SK-N-SH treated with all-trans-retinoic acid at 6 μM for 48 hours (cell line): ENCODE measurements around the gene RNF17.

Experiments used
- ATAC-seq: fragments of 200-7000 bp; cut with Tn5 transposase; 3 replicates; pipeline ENCODE4 v1.9.1; 2020; ENCODE audit warnings: mild to moderate bottlenecking, moderate library complexity
- ARNTL ChIP-seq: fragments of 450-650 bp; formaldehyde crosslinking; IDR thresholded peaks from 2 replicates; pipeline ENCODE4 v1.5.0; 2020; ENCODE audit warnings: low read depth, mild to moderate bottlenecking, moderate library complexity, borderline replicate concordance
- BACH2 ChIP-seq: fragments of 250-450 bp; sonication (Bioruptor Pico); IDR thresholded peaks from 2 replicates; pipeline ENCODE4 v1.9.0; 2021; ENCODE audit warnings: mild to moderate bottlenecking, borderline replicate concordance
- CSDC2 ChIP-seq: fragments of 250-450 bp; sonication (Bioruptor Pico); IDR thresholded peaks from 2 replicates; pipeline ENCODE4 v1.5.0; 2020; ENCODE audit warnings: mild to moderate bottlenecking, moderate library complexity
- ESRRG ChIP-seq: fragments of 250-450 bp; sonication (Bioruptor Pico); IDR thresholded peaks from 2 replicates; pipeline ENCODE4 v1.6.1; 2021; ENCODE audit warnings: mild to moderate bottlenecking
- GLIS3 ChIP-seq: fragments of 250-450 bp; sonication (Bioruptor Pico); IDR thresholded peaks from 2 replicates; pipeline ENCODE4 v1.5.0; 2020; ENCODE audit warnings: mild to moderate bottlenecking, moderate library complexity
- OSR1 ChIP-seq: fragments of 250-450 bp; sonication (Bioruptor Pico); IDR thresholded peaks from 2 replicates; pipeline ENCODE4 v1.8.0; 2022; ENCODE audit warnings: moderate library complexity, mild to moderate bottlenecking, inconsistent platforms
- PPARA ChIP-seq: fragments of 250-450 bp; sonication (Bioruptor Pico); IDR thresholded peaks from 2 replicates; pipeline ENCODE4 v1.5.0; 2020; ENCODE audit warnings: mild to moderate bottlenecking, borderline replicate concordance
- RARB ChIP-seq: fragments of 250-450 bp; sonication (Bioruptor Pico); IDR thresholded peaks from 2 replicates; pipeline ENCODE4 v1.8.0; 2021; ENCODE audit warnings: mild to moderate bottlenecking, moderate library complexity
- SNAI2 ChIP-seq: fragments of 250-450 bp; sonication (Bioruptor Pico); IDR thresholded peaks from 2 replicates; pipeline ENCODE4 v1.5.0; 2020; ENCODE audit warnings: mild to moderate bottlenecking, moderate library complexity
- TOX ChIP-seq: fragments of 250-450 bp; sonication (Bioruptor Pico); IDR thresholded peaks from 2 replicates; pipeline ENCODE4 v1.8.0; 2021; ENCODE audit warnings: mild to moderate bottlenecking, moderate library complexity, borderline replicate concordance
- ZC3H10 ChIP-seq: fragments of 250-450 bp; sonication (Bioruptor Pico); IDR thresholded peaks from 2 replicates; pipeline ENCODE4 v1.5.1; 2021; ENCODE audit warnings: mild to moderate bottlenecking, moderate library complexity
- ZFP30 ChIP-seq: fragments of 450-650 bp; formaldehyde crosslinking; IDR thresholded peaks from 2 replicates; pipeline ENCODE4 v1.5.0; 2022; ENCODE audit warnings: mild to moderate bottlenecking, moderate library complexity
- ZNF565 ChIP-seq: fragments of 450-650 bp; formaldehyde crosslinking; conservative IDR thresholded peaks from 2 replicates; pipeline ENCODE4 v1.5.0; 2020; ENCODE audit warnings: low read depth, mild to moderate bottlenecking, moderate library complexity
- ZNF70 ChIP-seq: fragments of 450-650 bp; formaldehyde crosslinking; IDR thresholded peaks from 2 replicates; pipeline ENCODE4 v1.5.0; 2020; ENCODE audit warnings: mild to moderate bottlenecking, moderate library complexity
- ZNF8 ChIP-seq: fragments of 450-650 bp; formaldehyde crosslinking; IDR thresholded peaks from 2 replicates; pipeline ENCODE4 v1.5.0; 2020; ENCODE audit warnings: mild to moderate bottlenecking, moderate library complexity
- TF ChIP-seq, protein P1 (sequence below): fragments of 250-450 bp; sonication (Bioruptor Pico); IDR thresholded peaks from 2 replicates; pipeline ENCODE4 v1.5.1; 2020; ENCODE audit warnings: low read depth, mild to moderate bottlenecking, moderate library complexity
- TF ChIP-seq, protein P2 (sequence below): fragments of 250-450 bp; sonication (Bioruptor Pico); IDR thresholded peaks from 2 replicates; pipeline ENCODE4 v1.8.0; 2020; ENCODE audit warnings: mild to moderate bottlenecking, moderate library complexity, borderline replicate concordance
- TF ChIP-seq, protein P3 (sequence below): fragments of 250-450 bp; sonication (Bioruptor Pico); IDR thresholded peaks from 2 replicates; pipeline ENCODE4 v1.8.0; 2021; ENCODE audit warnings: low read depth, mild to moderate bottlenecking, moderate library complexity, borderline replicate concordance
- TF ChIP-seq, protein P4 (sequence below): fragments of 250-450 bp; sonication (Bioruptor Pico); IDR thresholded peaks from 2 replicates; pipeline ENCODE4 v1.5.0; 2020; ENCODE audit warnings: mild to moderate bottlenecking, moderate library complexity

Gene RNF17

DNA sequence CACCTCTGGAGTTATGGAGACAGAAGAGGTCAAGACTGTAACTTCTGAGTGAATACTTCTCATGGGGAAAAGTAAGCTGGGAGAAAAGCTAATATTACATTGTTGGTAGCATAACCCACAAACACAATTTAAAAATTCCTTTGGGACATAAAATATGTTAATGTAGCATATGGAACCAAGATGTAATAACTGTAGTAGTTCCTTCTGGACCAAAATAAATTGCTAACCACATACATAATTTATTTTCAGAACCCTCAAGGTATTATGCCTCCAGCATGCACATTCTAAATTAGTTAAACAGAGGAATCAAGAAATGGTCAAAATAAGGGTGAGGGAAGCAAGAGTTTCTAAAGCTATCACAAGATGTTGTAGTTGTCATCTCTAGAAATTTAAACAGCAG, 4.8 kb upstream of the RNF17 start:
- TF ChIP-seq RARB (CRISPR knock-in tag) (no peak), CSDC2 (CRISPR knock-in tag) (no peak), ZC3H10 (CRISPR knock-in tag) (no peak), GLIS3 (no peak), ZFP30 (no peak)
- TF ChIP-seq, protein P1, sequence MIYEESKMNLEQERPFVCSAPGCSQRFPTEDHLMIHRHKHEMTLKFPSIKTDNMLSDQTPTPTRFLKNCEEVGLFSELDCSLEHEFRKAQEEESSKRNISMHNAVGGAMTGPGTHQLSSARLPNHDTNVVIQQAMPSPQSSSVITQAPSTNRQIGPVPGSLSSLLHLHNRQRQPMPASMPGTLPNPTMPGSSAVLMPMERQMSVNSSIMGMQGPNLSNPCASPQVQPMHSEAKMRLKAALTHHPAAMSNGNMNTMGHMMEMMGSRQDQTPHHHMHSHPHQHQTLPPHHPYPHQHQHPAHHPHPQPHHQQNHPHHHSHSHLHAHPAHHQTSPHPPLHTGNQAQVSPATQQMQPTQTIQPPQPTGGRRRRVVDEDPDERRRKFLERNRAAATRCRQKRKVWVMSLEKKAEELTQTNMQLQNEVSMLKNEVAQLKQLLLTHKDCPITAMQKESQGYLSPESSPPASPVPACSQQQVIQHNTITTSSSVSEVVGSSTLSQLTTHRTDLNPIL (CRISPR knock-in tag), result no peak
- no peak for ATAC-seq

DNA sequence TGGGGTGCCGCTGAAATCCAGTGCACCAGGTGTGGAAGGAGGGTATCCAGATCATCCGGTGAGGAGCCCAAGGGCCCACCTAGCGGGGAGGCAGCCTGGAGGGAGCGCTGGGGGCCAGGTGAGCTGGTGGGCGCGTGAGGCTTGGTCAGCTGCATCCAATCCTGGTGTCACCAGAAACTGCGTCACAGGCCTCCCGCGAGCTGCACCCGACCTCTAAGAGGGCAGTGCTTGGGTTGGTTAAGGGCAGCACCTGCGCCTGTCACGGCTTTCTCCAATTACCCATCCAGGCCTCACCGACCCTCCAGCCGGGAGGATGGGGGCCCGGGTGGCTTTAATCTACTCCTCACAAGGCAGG, 284 bp downstream of the RNF17 start:
- TF ChIP-seq GLIS3, result no peak
- no peak for TF ChIP-seq CSDC2 (CRISPR knock-in tag)
- no peak for TF ChIP-seq ZFP30
- TF ChIP-seq, protein P2, sequence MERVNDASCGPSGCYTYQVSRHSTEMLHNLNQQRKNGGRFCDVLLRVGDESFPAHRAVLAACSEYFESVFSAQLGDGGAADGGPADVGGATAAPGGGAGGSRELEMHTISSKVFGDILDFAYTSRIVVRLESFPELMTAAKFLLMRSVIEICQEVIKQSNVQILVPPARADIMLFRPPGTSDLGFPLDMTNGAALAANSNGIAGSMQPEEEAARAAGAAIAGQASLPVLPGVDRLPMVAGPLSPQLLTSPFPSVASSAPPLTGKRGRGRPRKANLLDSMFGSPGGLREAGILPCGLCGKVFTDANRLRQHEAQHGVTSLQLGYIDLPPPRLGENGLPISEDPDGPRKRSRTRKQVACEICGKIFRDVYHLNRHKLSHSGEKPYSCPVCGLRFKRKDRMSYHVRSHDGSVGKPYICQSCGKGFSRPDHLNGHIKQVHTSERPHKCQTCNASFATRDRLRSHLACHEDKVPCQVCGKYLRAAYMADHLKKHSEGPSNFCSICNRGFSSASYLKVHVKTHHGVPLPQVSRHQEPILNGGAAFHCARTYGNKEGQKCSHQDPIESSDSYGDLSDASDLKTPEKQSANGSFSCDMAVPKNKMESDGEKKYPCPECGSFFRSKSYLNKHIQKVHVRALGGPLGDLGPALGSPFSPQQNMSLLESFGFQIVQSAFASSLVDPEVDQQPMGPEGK, result no peak
- TF ChIP-seq SNAI2 (CRISPR knock-in tag), result no peak
- TF ChIP-seq, protein P3, sequence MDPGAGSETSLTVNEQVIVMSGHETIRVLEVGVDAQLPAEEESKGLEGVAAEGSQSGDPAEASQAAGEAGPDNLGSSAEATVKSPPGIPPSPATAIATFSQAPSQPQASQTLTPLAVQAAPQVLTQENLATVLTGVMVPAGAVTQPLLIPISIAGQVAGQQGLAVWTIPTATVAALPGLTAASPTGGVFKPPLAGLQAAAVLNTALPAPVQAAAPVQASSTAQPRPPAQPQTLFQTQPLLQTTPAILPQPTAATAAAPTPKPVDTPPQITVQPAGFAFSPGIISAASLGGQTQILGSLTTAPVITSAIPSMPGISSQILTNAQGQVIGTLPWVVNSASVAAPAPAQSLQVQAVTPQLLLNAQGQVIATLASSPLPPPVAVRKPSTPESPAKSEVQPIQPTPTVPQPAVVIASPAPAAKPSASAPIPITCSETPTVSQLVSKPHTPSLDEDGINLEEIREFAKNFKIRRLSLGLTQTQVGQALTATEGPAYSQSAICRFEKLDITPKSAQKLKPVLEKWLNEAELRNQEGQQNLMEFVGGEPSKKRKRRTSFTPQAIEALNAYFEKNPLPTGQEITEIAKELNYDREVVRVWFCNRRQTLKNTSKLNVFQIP (CRISPR knock-in tag), result no peak
- no peak for TF ChIP-seq ARNTL (CRISPR knock-in tag)
- TF ChIP-seq ZNF70, result no peak
- no peak for TF ChIP-seq ZC3H10 (CRISPR knock-in tag)
- TF ChIP-seq ZNF8 (CRISPR knock-in tag), result no peak
- no peak for TF ChIP-seq ESRRG (CRISPR knock-in tag)
- no peak for TF ChIP-seq ZNF565
- TF ChIP-seq OSR1 (CRISPR knock-in tag), result no peak
- TF ChIP-seq, protein P4, sequence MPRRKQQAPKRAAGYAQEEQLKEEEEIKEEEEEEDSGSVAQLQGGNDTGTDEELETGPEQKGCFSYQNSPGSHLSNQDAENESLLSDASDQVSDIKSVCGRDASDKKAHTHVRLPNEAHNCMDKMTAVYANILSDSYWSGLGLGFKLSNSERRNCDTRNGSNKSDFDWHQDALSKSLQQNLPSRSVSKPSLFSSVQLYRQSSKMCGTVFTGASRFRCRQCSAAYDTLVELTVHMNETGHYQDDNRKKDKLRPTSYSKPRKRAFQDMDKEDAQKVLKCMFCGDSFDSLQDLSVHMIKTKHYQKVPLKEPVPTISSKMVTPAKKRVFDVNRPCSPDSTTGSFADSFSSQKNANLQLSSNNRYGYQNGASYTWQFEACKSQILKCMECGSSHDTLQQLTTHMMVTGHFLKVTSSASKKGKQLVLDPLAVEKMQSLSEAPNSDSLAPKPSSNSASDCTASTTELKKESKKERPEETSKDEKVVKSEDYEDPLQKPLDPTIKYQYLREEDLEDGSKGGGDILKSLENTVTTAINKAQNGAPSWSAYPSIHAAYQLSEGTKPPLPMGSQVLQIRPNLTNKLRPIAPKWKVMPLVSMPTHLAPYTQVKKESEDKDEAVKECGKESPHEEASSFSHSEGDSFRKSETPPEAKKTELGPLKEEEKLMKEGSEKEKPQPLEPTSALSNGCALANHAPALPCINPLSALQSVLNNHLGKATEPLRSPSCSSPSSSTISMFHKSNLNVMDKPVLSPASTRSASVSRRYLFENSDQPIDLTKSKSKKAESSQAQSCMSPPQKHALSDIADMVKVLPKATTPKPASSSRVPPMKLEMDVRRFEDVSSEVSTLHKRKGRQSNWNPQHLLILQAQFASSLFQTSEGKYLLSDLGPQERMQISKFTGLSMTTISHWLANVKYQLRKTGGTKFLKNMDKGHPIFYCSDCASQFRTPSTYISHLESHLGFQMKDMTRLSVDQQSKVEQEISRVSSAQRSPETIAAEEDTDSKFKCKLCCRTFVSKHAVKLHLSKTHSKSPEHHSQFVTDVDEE (CRISPR knock-in tag), result no peak
- TF ChIP-seq, all 23 proteins: peak for 0
- no peak for ATAC-seq

DNA sequence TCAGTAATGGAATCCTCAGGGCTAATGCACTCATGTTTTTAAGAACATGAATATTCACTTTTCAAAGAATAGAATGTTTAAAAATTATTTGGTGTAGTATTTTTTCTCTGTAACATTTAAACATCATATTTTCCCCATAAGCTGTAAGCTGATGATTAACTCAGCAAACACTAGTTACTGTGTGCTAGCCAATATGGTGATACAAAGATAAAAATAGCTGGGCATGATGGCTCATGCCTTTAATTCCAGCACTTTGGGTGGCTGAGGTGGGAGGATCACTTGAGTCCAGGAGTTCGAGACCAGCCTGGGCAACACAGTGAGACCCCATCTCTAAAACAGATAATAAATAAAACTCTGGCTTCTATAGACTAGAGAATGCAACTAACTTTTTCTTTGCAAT, 13.2 kb downstream of the RNF17 start:
- ATAC-seq, result no peak
- no peak for TF ChIP-seq ZNF565
- TF ChIP-seq, protein P4 (CRISPR knock-in tag), result no peak
- TF ChIP-seq BACH2, result no peak
- TF ChIP-seq ZNF70, result no peak
- TF ChIP-seq, protein P3 (CRISPR knock-in tag), result no peak
- no peak for TF ChIP-seq ZFP30
- TF ChIP-seq ARNTL (CRISPR knock-in tag), result no peak
- no peak for TF ChIP-seq OSR1 (CRISPR knock-in tag)
- TF ChIP-seq RARB (CRISPR knock-in tag), result no peak
- no peak for TF ChIP-seq TOX (CRISPR knock-in tag)
- TF ChIP-seq PPARA (CRISPR knock-in tag), result no peak
